Pancreas (tissue), 10 donors: ENCODE results near the gene TSHZ2. TPM values are rescaled to one million over a fixed set of nuclear protein-coding genes. Genes with fewer than 3 reads are reported as not detected.

ENCODE experiments used
- ATAC-seq, 4 donors: fragments of 200-7000 bp; cut with Tn5 transposase; one replicate each; pipeline versions ENCODE4 v1.8.0 to v1.9.1; 2020; ENCODE audit warnings: mild to moderate bottlenecking in 4 of 4, moderate library complexity in 4 of 4
- DNase-seq, 6 donors: peaks; one replicate each; pipeline ENCODE4 v3.0.0-alpha.2; 2020
- FAIRE-seq: peaks from 2 replicates; lab custom pipeline; 2012; peaks lifted over from hg19 to GRCh38; lab: Jason Lieb, UNC
- H3K27ac ChIP-seq, 4 donors: fragments of 200-600 bp; sonication (generic); 1 replicate in 3 of 4; 2 replicates in 1 of 4; pipeline versions ENCODE4 v1.5.0 to v1.8.0; 2020
- H3K27me3 ChIP-seq, 4 donors: fragments of 200-600 bp; one replicate each; pipeline ENCODE4 v1.8.0; 2021
- H3K36me3 ChIP-seq, 3 donors: fragments of 200-600 bp; sonication (generic) in 1 of 3; one replicate each; pipeline versions ENCODE4 v1.5.0 to v1.8.0; 2020 to 2021
- H3K4me1 ChIP-seq, 3 donors: fragments of 200-600 bp; one replicate each; pipeline ENCODE4 v1.8.0; 2021
- H3K4me3 ChIP-seq, 4 donors: fragments of 200-600 bp; sonication (generic) in 2 of 4; one replicate each; pipeline versions ENCODE4 v1.5.0 to v1.8.0; 2020 to 2021
- H3K9me3 ChIP-seq, 4 donors: fragments of 200-600 bp; one replicate each; pipeline ENCODE4 v1.8.0; 2021
- WGBS, 2 donors: extraction: QIAGEN DNeasy Blood & Tissue Kit; methylation state at CpG; one replicate each; pipeline ENCODE4 v1.1.7; 2013; 5-methylcytosine and 5-hydroxymethylcytosine counted together
- intact Hi-C, 3 donors: fragments of 100-400 bp; cut with DNase I; formaldehyde crosslinking; loops; one replicate each; pipeline versions ENCODE4 v1.11.1 to v1.14.2; 2022
- polyA plus RNA-seq, 2 donors: library from polyadenylated mRNA; stranded (reverse); fragments of 200-250 nt; gene quantifications; one replicate each; pipeline ENCODE4 v1.2.3, GENCODE V29; 2013
- total RNA-seq, 6 donors: library from RNA; stranded (reverse); fragmentation: NEBNext Ultra II Directional in 4 of 6; extraction: Animal tissue kit (Norgen Biotek cat#: 25700) in 4 of 6; gene quantifications; one replicate each; pipeline versions ENCODE4 v1.2.1 to v1.2.4, GENCODE V29; 2021 to 2023
- TF ChIP-seq, protein P1 (sequence below), 4 donors: fragments of 200-600 bp; sonication (generic) in 3 of 4; IDR thresholded peaks; one replicate each; pipeline versions ENCODE4 v1.5.0 to v1.8.0; 2021; ENCODE audit warnings: antibody characterized with exemption in 4 of 4
- donor health status: healthy with polysubstance abuse.
- donor health status: DM: no; HTN: no; CAD: no; lungs with moderate emphysema.
- donor health status: DM: no; HTN: no; CAD: no.
- donor health status: control.
- donor health status: control.
- donor health status: Bipolar disorder and iron deficiency.
- donor health status: DM: yes; HTN: yes; CAD: no.
- donor health status: DM: no; HTN: no; CAD: no.
- donor health status: DM: no; HTN: no; CAD: no.
- donor health status: DM: yes; HTN: yes; CAD: no.

TSHZ2 gene
- total and polyA plus RNA-seq, 8 donors, result 2.2 to 23.5 (median 4.5) TPM

DNA sequence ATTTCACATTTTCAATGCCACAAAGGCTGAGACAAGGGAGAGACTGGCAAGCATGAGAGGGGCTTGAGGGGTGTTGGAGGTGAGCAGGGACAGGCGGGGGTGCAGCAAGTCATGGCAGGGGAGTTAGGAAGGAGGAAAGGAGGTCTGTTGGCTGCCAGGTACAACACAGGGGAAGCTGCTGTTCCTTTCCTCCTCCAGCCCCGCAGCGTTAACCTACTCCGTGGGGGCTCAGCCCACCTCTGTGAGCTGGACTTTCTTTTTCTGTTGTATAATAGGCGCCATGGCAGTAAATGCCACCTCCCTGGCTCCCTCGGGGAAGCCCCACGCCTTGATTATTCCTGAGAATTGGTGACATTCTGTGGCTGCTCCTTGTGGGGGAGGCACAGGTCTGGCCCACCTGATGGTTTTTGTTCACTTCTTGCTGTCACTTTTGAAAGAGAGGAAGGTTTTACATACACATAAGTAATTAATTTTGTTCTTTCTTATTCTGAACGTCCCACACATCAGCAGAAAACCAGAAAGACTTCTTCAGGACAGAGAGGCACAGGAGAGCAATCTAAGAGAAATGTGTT is 293.2 kb downstream of the TSHZ2 start:
- no peak for FAIRE-seq
- WGBS, 2 donors, result 76 to 87% methylated on average over 8 of the region's 8 CpGs
- no peak overlapping the region for H3K4me3 ChIP-seq
- TF ChIP-seq, protein P1, sequence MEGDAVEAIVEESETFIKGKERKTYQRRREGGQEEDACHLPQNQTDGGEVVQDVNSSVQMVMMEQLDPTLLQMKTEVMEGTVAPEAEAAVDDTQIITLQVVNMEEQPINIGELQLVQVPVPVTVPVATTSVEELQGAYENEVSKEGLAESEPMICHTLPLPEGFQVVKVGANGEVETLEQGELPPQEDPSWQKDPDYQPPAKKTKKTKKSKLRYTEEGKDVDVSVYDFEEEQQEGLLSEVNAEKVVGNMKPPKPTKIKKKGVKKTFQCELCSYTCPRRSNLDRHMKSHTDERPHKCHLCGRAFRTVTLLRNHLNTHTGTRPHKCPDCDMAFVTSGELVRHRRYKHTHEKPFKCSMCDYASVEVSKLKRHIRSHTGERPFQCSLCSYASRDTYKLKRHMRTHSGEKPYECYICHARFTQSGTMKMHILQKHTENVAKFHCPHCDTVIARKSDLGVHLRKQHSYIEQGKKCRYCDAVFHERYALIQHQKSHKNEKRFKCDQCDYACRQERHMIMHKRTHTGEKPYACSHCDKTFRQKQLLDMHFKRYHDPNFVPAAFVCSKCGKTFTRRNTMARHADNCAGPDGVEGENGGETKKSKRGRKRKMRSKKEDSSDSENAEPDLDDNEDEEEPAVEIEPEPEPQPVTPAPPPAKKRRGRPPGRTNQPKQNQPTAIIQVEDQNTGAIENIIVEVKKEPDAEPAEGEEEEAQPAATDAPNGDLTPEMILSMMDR (IDR thresholded peaks at IDR 0.05), result no peak
- intact Hi-C loops, result no loop called here
- H3K4me1 ChIP-seq, result no peaks in the 10 kb centered on the region
- no peak overlapping the region for H3K27ac ChIP-seq
- ATAC-seq, result no peak
- no peaks in the 10 kb centered on the region for H3K27me3 ChIP-seq
- H3K36me3 ChIP-seq, result no peaks in the 10 kb centered on the region
- H3K9me3 ChIP-seq, result no peaks in the 10 kb centered on the region
- no peak for DNase-seq

DNA sequence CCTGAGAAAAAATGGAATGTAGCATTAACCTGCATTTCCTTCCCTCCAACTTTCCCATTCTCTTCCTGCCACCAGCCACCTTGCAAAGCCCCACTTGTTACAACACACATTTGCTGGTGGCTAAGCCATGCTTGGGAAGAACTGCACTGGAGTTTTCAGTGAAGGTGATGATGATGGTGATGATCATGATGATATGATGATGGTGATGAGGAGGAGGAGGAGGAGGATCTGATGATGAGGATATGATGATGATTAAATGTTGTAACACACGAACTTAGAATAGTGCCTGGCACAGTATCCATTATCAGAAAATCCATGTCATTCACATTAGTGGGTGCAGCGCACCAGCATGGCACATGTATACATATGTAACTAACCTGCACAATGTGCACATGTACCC is 297.2 kb downstream of the TSHZ2 start:
- no peaks in the 10 kb centered on the region for H3K9me3 ChIP-seq
- H3K36me3 ChIP-seq, result no peaks in the 10 kb centered on the region
- ATAC-seq, result no peak
- no peak for FAIRE-seq
- no peak overlapping the region for H3K27ac ChIP-seq
- intact Hi-C loops, result no loop called here
- H3K4me1 ChIP-seq, result no peaks in the 10 kb centered on the region
- DNase-seq, result no peak
- WGBS, 2 donors, result 66 to 84% methylated on average over 2 of the region's 2 CpGs
- no peak overlapping the region for H3K4me3 ChIP-seq
- TF ChIP-seq, protein P1 (IDR thresholded peaks at IDR 0.05), result no peak
- no peaks in the 10 kb centered on the region for H3K27me3 ChIP-seq

DNA sequence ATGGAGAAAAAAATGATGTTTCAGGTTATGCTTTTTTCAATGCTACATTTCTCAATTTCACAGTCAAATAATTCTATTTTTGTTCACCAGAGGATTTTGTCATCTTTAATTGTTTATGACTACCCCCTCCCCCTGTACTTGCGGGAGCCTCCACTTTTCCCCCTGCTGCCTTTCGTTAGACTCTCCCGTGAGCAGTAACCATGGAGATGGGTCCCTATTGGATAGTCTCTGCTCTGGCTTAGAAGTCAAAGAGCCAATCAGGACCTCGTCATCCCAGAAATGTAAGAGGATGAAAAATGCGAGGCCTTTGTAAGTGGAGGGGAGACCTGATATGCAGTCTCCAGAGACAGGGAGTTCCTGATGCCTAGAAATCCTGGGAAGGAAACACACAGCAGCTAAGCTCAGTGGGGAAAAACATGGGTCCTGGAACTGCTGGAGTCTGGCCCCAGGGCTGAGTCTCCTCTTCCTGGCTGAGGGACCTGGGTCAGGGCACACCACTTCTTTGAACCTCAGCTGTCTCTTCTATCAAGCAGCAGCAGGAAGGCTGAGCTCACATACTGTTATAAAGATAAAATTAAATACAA is 298.7 kb downstream of the TSHZ2 start:
- Histone ChIP-seq H3K27me3 (no peaks in the 10 kb centered on the region), H3K4me1 (no peaks in the 10 kb centered on the region), H3K36me3 (no peaks in the 10 kb centered on the region), H3K4me3 (no peak overlapping the region), H3K9me3 (no peaks in the 10 kb centered on the region), H3K27ac (no peak overlapping the region)
- TF ChIP-seq, protein P1 (IDR thresholded peaks at IDR 0.05), result no peak
- no peak for ATAC-seq
- 82 to 87% methylated on average over 5 of the region's 5 CpGs for WGBS, 2 donors
- no peak for FAIRE-seq
- DNase-seq, result no peak
- intact Hi-C loops, result no loop called here

DNA sequence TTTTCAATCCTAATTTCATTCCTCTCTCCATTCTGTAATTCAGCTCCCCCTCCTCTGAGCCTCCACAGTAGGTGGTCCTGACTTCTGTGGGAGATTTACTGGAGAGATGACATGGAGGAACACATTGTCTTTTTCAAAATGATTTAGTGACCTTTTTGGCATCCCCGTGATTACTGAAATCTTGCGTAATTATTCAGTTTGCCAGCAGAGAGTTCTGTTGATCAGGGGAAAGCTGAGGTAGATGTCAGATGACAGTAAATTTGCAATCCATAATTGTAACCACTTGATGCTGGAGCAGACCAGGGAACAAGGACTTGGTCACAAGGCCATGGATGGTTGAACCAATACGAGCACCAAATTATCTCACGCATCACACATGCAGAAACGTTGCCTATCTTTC is 302.2 kb downstream of the TSHZ2 start:
- ATAC-seq (no peak), FAIRE-seq (no peak)
- 67 to 81% methylated on average over 5 of the region's 5 CpGs for WGBS, 2 donors

DNA sequence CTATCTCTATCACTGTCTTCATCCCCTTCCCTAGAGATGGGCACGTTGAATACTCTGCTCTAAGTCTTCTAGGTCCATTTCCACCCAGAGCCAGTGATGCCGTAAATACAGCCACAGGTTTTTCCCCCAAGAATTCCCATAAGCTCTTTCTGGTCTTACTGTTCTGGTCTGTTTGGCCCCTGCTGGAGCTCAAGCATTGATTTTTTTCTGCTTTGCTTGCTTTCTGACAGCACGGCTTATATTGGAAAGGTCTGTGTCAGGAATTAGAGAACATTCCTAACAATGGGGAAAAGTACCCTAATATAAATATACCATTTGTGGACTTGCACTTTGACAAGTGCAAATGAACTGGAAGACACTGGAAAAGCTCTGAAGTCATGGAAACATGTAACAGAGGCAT is 302.6 kb downstream of the TSHZ2 start:
- no peak for FAIRE-seq
- intact Hi-C loops, result no loop called here
- no peak for DNase-seq
- no peak for ATAC-seq
- Histone ChIP-seq H3K4me3 (no peak overlapping the region), H3K36me3 (no peaks in the 10 kb centered on the region), H3K9me3 (no peaks in the 10 kb centered on the region), H3K27ac (no peak overlapping the region), H3K4me1 (no peaks in the 10 kb centered on the region), H3K27me3 (no peaks in the 10 kb centered on the region)
- TF ChIP-seq, protein P1 (IDR thresholded peaks at IDR 0.05), result no peak
- 54 to 62% methylated on average over 3 of the region's 3 CpGs for WGBS, 2 donors

More for the DNA sequence above, 302.2 kb downstream of the TSHZ2 start:
- intact Hi-C loops, result no loop called here
- TF ChIP-seq, protein P1 (IDR thresholded peaks at IDR 0.05), result no peak
- no peak for DNase-seq
- no peak overlapping the region for H3K4me3 ChIP-seq
- H3K27me3 ChIP-seq, result no peaks in the 10 kb centered on the region
- H3K4me1 ChIP-seq, result no peaks in the 10 kb centered on the region
- no peaks in the 10 kb centered on the region for H3K9me3 ChIP-seq
- no peaks in the 10 kb centered on the region for H3K36me3 ChIP-seq
- no peak overlapping the region for H3K27ac ChIP-seq
